Body of pancreas (tissue), 4 donors: Measurements from ENCODE around the gene TENT4B.

Experiments
- CTCF ChIP-seq, 7 experiments: fragments of 450-650 bp in 4 of 7; fragments of 200-600 bp in 3 of 7; sonication (generic) in 3 of 7; IDR thresholded peaks; one replicate each; pipeline ENCODE4 v1.5.1; 2016 to 2019; ENCODE audit warnings: antibody characterized with exemption in 7 of 7
- POLR2A ChIP-seq, 3 donors: fragments of 450-650 bp; IDR thresholded peaks; one replicate each; pipeline ENCODE4 v1.6.1; 2016; ENCODE audit warnings: antibody characterized with exemption in 3 of 3, mild to moderate bottlenecking in 2 of 3

GRCh38 chr16:50202926-50203624 is 50.0 kb downstream of the TENT4B start:
- TF ChIP-seq POLR2A (IDR thresholded peaks at IDR 0.05) (no peak), CTCF (IDR thresholded peaks at IDR 0.05) (no peak)
